ENCODE measurements around the gene MANBA.

MANBA gene

GRCh38 chr4:102760645-102761295 lies at the start of gene MANBA:
TSS of gene MANBA (minus strand) at chr4:102760968. CDS start at chr4:102760894, 74 bp downstream.
- DNase-seq, result peak; percentile 88

DNA sequence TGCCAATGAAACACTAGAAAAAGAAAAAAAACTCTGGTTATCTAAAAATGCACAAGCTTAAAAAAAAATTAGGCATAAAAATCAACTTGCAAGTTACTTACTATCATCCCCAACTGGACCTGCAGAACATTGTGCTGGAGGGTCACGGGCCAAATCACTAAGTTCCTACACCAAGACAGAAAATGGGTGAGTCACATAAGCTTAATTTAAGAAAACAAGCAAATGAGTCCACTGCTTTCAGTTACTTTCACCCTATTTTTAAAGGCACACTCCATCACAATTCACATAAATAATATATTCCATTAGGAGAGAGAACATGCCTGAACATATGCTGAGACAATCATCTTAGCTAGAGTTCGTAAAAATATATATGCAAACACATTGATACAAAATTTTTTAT lies 48.9 kb upstream of the MANBA start:
- DNase-seq, result no peak

- DNase-seq, result no peak
Observed at GRCh38 chr4:102809190-102809589, 48.4 kb upstream of the MANBA start.

- DNase-seq, result no peak
Observed at GRCh38 chr4:102808009-102808408, 47.2 kb upstream of the MANBA start.

- DNase-seq, result no peak
Observed at GRCh38 chr4:102807345-102807744, 46.6 kb upstream of the MANBA start.

- DNase-seq, result no peak
Observed at GRCh38 chr4:102799816-102800215, 39.0 kb upstream of the MANBA start.

DNA sequence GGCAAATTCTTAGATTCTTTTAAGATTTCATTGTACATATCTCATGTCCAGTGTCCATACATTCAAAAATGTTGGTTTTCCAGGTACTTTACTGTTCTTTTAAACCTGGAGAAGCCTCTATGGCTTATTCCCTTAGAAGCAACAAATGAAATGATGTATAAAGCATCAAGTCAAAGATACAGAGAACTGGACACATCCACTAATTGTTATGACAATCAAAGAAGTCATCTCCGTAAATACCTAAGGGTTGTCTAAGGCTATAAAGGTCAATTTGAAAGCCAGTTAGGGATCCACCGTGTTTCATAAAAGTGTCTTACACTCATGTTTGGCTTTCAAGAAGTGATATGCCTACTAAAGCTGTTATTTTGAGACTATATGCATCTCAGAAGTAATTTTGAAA lies 34.2 kb upstream of the MANBA start:
- DNase-seq, result no peak

GRCh38 chr4:102792361-102792936 lies 31.7 kb upstream of the MANBA start:
- no peak for DNase-seq

DNA sequence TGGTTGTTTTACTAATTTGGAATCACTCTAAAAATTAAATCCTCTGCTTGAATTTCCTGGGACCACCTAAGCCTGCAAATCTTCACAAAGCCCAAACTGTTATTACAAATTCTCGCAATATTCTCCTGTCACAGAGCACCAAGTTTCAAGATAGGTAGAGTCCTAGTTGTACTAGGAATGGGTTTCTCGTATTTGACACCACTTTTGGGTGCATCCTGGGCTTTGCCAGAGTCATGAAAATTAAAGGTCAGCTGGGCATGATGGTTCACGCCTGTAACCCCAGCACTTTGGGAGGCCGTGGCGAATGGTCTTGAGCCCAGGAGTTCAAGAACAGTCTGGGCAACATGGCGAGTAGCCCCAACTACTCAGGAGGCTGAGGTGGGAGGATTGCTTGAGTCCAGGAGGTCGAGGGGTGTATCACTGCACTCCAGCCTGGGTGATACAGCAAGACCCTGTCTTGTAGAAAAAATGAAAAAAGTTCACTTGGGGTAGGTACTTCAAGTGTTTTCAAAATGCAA lies 30.6 kb upstream of the MANBA start:
- DNase-seq, result no peak

- no peak for DNase-seq
Observed at GRCh38 chr4:102789317-102789717, 28.5 kb upstream of the MANBA start.

DNA sequence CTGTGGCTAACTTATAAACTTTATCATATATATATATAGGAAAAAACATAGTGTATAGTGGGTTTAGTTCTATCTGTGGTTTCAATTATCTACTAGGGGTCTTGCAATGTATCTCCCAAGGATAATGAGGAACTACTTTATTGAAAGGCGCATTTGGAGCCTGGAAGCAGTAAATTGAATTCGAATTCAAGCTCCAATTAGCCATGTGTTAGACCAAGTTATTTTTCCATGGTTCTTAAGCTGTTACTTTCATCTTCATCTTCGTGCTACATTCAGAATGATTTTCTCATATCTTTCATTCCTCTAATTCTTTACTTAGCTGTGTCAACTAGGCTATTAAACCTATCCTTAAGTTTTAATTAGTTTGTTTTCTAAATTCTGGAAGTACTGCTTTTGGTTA lies 27.2 kb upstream of the MANBA start:
- no peak for DNase-seq

DNA sequence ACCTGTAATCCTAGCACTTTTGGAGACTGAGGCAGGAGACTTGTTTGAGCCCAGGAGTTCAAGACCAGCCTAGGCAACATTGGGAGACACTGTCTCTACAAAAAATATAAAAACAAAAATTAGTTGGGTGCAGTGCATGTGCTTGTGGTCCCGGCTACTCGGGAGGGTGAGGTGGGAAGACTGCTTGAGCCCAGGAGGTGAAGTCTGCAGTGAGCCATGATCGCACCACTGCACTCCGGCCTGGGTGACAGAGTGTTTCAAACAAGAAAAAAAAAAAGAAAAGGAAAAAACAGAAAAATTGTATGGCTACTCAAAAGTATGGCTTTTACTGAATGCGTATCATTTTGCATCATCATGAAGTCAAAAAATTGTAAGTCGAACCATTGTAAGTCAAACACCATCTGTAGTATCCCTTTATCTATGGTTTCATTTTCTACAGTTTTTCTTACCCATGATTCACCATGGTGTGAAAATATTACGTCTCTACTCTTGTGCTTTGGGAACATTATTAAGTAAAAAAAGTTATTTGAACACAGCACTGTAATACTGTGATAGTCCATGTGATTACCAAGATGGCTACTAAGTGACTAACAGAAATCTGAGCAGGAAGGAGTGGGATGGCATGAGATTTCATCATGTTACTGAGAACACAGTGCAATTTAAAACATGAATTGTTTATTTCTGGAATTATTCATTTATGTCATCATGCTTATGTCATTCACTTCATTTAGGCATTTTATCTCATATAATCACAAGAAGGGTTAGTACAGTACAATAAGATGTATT lies 26.5 kb upstream of the MANBA start:
- no peak for DNase-seq

- no peak for DNase-seq
Observed at GRCh38 chr4:102786279-102786678, 25.5 kb upstream of the MANBA start.

DNA sequence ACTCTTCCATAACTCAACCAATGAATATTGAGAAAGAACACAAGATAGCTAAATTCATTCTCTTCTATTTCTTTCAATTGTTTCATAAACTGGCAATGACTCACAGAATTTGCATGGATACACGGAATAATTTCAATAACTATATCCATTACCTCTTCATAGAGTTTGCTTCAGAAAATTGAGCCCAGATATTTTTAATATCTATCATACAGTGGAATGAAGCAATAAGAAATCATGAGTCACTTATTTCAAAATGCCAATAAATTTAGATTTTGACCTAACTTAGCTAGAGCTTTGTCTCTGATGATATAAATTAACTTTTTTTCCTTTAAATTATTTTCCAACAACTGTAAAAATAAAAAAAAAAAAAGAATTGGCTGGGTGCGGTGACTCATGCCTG lies 22.2 kb upstream of the MANBA start:
- no peak for DNase-seq

DNA sequence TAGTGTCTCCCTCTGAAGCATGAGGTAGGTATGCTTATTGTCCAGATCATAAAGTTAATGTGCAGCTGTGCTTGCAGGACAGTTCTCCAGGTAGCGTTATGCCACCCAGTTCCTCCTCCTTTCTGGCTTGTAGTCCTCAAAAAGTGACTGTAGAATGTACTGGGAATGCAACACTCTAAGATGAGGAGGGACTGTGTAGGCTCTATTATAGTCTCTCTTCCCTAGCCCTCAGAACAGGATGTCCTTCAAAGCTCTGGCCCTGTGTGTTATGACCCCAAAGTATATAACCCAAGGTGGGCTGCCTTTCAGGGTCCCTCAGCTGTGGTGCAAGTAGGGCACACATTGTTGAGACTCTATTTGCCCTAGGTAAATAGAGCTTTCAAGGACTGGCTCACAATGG lies 20.8 kb upstream of the MANBA start:
- no peak for DNase-seq

GRCh38 chr4:102780476-102781144 lies 19.8 kb upstream of the MANBA start:
- no peak for DNase-seq

- no peak for DNase-seq
Observed at GRCh38 chr4:102779204-102779603, 18.4 kb upstream of the MANBA start.

DNA sequence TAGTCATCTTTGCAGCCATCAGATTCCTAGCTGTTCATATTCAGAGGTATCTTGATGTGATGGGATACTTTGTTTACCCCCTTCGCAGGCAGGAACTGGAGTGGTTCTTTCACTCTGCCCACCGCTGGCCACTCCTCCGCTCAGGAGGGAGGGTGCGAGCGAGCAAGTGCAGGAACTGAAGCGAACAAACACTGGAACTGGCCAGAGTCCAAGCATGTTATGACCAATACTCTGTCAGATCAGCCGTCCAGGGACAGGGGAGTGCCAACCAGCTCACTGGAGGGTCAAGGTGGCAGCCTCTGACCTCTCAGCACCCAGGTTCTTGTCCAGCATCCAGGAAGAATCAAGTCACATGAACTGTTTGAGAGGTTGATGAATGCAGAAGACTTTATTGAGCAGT lies 18.0 kb upstream of the MANBA start:
- no peak for DNase-seq

DNA sequence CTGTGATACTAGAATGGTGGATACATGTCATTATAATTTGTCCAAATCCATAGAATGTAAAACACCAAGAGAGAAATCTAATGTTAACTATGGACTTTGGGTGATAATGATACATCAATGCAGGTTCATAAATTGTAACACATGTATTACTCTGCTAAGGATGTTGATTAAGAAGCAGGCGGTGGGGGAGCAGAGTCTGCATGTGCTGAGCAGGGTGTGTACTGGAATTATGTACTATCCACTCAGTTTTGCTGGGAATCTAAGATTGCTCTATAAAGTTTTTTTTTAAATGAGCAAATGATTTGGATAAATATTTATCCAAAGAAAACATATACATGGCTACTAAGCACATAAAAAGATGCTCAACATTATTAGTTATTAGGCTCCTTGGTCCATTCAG lies 15.0 kb upstream of the MANBA start:
- no peak for DNase-seq

DNA sequence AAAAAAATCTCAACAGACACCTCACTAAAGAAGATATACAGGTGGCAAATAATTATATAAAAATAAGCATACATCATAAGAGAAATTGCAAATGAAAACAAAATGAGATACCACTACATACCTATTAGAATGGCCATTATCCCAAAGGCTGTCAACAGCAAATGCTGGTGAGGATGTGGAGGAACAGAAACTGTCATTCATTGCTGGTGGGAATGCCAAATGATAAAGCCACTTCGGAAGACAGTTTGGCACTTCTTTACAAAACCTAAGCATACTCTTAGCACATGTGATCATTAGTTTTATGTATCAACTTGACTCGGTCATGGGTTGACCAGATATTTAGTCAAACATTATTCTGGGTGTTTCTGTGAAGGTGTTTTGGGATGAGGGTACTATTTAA lies 13.5 kb upstream of the MANBA start:
- no peak for DNase-seq

DNA sequence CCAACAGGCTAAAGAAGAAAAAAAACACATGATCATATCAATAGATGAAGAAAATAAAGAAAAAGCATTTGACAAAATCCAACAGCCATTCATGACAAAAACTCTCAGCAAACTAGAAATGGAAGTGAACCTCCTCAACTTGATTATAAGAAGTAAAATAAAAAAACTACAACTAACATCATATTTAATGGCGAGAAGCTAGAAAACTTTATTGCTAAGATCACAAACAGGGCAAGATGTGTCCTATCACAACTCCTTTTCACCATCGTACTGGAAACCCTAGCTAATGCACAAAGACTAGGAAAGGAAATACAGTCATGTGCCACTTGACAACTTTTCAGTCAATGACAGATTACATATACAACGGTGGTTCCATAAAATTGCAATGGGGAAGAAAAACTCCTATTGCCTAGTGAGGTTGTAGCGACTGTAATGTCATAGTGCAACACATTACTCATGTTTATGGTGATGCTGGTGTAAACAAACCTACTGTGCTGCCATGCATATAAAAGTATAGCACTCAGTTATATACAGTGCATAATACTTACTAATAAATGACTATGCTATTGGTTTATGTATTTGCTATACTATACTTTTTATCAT lies 12.1 kb upstream of the MANBA start:
- no peak for DNase-seq

DNA sequence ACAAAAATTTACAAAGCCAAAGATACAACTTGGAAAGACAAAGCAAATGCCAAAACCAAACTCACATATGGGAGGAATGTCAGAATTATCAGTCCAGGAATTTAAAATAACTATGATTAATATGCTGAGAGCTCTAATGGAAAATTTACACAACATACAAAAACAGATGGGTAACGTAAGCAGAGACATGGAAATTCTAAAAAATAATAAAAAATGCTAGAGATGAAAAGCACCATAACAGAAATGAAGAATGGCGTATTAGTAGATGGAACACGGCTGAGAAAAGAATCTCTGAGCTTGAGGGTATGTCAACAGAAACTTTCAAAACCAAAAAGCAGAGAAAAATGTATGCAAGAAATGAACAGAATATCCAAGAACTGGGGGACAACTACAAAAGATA lies 4.1 kb upstream of the MANBA start:
- DNase-seq, result no peak

DNA sequence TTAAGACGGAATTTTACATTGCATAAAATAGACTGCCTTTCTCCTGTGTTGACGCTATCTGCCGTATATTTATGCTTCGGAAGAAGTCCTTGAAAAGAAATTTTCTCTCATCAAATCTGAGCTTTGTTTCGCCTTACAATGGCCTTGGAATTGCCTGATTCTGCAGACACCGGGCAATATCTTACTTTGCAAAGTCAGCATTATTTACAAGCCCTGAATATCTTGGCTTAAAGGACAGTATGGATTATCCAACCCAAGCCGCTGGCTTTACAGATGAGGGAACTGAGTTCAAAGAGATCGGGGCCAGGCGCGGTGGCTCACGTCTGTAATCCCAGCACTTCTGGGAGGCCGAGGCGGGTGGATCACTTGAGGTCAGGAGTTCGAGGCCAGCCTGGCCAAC lies 1.1 kb upstream of the MANBA start:
- no peak for DNase-seq
